ENCODE data around the gene ARNT2.

DNA sequence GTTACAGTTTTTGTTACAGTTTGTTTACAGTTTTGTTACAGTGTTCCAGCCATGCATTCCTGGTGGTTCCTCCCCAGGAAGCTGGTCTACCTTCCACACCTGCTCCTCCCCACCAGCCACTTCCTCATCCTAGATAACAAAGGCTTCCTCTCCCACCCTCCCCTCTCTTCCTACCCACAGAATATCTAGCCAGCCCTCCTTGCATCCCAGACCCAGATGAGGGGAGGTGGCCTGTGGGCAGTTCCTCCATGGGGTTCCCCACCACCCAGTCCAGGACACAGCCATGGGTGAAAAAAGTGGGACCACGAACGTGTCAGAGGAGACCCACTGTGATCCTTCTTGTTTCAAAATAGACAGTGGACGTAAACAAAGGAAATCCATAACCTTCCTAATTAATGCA, 168.2 kb downstream of the ARNT2 start:
- TF ChIP-seq, protein P1, sequence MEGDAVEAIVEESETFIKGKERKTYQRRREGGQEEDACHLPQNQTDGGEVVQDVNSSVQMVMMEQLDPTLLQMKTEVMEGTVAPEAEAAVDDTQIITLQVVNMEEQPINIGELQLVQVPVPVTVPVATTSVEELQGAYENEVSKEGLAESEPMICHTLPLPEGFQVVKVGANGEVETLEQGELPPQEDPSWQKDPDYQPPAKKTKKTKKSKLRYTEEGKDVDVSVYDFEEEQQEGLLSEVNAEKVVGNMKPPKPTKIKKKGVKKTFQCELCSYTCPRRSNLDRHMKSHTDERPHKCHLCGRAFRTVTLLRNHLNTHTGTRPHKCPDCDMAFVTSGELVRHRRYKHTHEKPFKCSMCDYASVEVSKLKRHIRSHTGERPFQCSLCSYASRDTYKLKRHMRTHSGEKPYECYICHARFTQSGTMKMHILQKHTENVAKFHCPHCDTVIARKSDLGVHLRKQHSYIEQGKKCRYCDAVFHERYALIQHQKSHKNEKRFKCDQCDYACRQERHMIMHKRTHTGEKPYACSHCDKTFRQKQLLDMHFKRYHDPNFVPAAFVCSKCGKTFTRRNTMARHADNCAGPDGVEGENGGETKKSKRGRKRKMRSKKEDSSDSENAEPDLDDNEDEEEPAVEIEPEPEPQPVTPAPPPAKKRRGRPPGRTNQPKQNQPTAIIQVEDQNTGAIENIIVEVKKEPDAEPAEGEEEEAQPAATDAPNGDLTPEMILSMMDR (IDR thresholded peaks at IDR 0.05; ENCODE audit: low read depth, low read length) = no peak
- no peak for TF ChIP-seq POLR2A (IDR thresholded peaks at IDR 0.05; ENCODE audit: extremely low read depth, insufficient read length)
- TF ChIP-seq, protein P2, sequence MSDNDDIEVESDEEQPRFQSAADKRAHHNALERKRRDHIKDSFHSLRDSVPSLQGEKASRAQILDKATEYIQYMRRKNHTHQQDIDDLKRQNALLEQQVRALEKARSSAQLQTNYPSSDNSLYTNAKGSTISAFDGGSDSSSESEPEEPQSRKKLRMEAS (IDR thresholded peaks at IDR 0.05; ENCODE audit: low read depth, low read length) = no peak

Data from NB4 (cell line).